CD14-positive monocyte (primary cell): ENCODE measurements around the gene PMM2. TPM values are rescaled to one million over a fixed set of nuclear protein-coding genes. Genes with fewer than 3 reads are reported as not detected.

Experiments used
- DNase-seq, 3 donors: peaks; one replicate each; pipeline ENCODE4 v3.0.0-alpha.2; 2011 to 2022
- H2AFZ ChIP-seq: 2 replicates; pipeline ENCODE4 v1.6.0; 2012; ENCODE audit warnings: mild to moderate bottlenecking, low read depth, low read length, inconsistent platforms; ENCODE audit not compliant: insufficient read depth, poor library complexity, severe bottlenecking
- H3K27ac ChIP-seq, 2 donors: 1 replicate in 1 of 2; 2 replicates in 1 of 2; pipeline ENCODE4 v1.5.1; 2012 to 2013; ENCODE audit warnings: low read length in 2 of 2, control low read depth in 1 of 2, inconsistent platforms in 1 of 2, low read depth in 1 of 2, mild to moderate bottlenecking in 1 of 2
- H3K27me3 ChIP-seq, 2 donors: one replicate each; pipeline versions ENCODE4 v1.6.0 to v1.6.1; 2011 to 2013; ENCODE audit warnings: low read length in 2 of 2; ENCODE audit not compliant: control insufficient read depth in 2 of 2, insufficient read depth in 2 of 2
- H3K36me3 ChIP-seq, 2 donors: replicated peaks in 1 of 2; 1 replicate in 1 of 2; 2 replicates in 1 of 2; pipeline versions ENCODE4 v1.5.1 to v1.6.1; 2012 to 2013; ENCODE audit warnings: low read length in 2 of 2, control low read depth in 1 of 2, inconsistent platforms in 1 of 2, mild to moderate bottlenecking in 1 of 2; ENCODE audit not compliant: insufficient read depth in 2 of 2, control insufficient read depth in 1 of 2
- H3K4me1 ChIP-seq, 2 donors: 1 replicate in 1 of 2; 2 replicates in 1 of 2; pipeline versions ENCODE4 v1.5.1 to v1.6.1; 2012 to 2013; ENCODE audit warnings: low read length in 2 of 2, control low read depth in 1 of 2, inconsistent platforms in 1 of 2, mild to moderate bottlenecking in 1 of 2, moderate library complexity in 1 of 2; ENCODE audit not compliant: insufficient read depth in 2 of 2, control insufficient read depth in 1 of 2
- H3K4me2 ChIP-seq: replicated peaks from 2 replicates; pipeline ENCODE3; 2012; ENCODE audit warnings: low read length, moderate library complexity, mild to moderate bottlenecking; ENCODE audit not compliant: poor library complexity, severe bottlenecking; ENCODE audit errors: extremely low read depth
- H3K4me3 ChIP-seq, 3 experiments: fragments of 200-600 bp in 1 of 3; sonication (generic) in 1 of 3; replicated peaks in 1 of 3; 1 replicate in 2 of 3; 2 replicates in 1 of 3; pipeline ENCODE4 v1.5.1; 2011 to 2013; ENCODE audit warnings: low read length in 3 of 3, mild to moderate bottlenecking in 3 of 3, control low read depth in 2 of 3, low read depth in 2 of 3, inconsistent platforms in 1 of 3, moderate library complexity in 1 of 3
- H3K79me2 ChIP-seq: 2 replicates; pipeline ENCODE4 v1.6.0; 2012; ENCODE audit warnings: mild to moderate bottlenecking, control low read depth, inconsistent platforms, low read length, moderate library complexity; ENCODE audit not compliant: insufficient read depth
- H3K9ac ChIP-seq: 2 replicates; pipeline ENCODE4 v1.6.0; 2017; ENCODE audit warnings: low read length, mild to moderate bottlenecking; ENCODE audit not compliant: insufficient read depth, poor library complexity, severe bottlenecking
- H3K9me3 ChIP-seq, 2 donors: replicated peaks in 1 of 2; 1 replicate in 1 of 2; 2 replicates in 1 of 2; pipeline versions ENCODE4 v1.5.1 to v1.6.1; 2012 to 2013; ENCODE audit warnings: low read length in 2 of 2, control low read depth in 1 of 2; ENCODE audit not compliant: control insufficient read depth in 1 of 2, insufficient read depth in 1 of 2
- H4K20me1 ChIP-seq: 2 replicates; pipeline ENCODE4 v1.6.0; 2012; ENCODE audit warnings: mild to moderate bottlenecking, low read length, control low read depth, moderate library complexity; ENCODE audit not compliant: insufficient read depth
- H3K27ac Mint-ChIP-seq, 7 donors: one replicate each; pipeline ENCODE4 v1.8.0; 2020; ENCODE audit warnings: mild to moderate bottlenecking in 7 of 7, mixed read lengths in 7 of 7, moderate library complexity in 6 of 7, inconsistent platforms in 2 of 7
- H3K27me3 Mint-ChIP-seq, 3 donors: one replicate each; pipeline ENCODE4 v1.8.0; 2021 to 2022; ENCODE audit warnings: low read depth in 3 of 3, mild to moderate bottlenecking in 3 of 3, mixed read lengths in 3 of 3, moderate library complexity in 3 of 3, inconsistent platforms in 1 of 3
- H3K36me3 Mint-ChIP-seq, 2 donors: one replicate each; pipeline ENCODE4 v1.8.0; 2020; ENCODE audit warnings: mixed read lengths in 2 of 2, inconsistent platforms in 1 of 2, mild to moderate bottlenecking in 1 of 2
- H3K4me1 Mint-ChIP-seq: one replicate; pipeline ENCODE4 v1.8.0; 2020; ENCODE audit warnings: mild to moderate bottlenecking, mixed read lengths
- H3K4me3 Mint-ChIP-seq, 2 donors: one replicate each; pipeline ENCODE4 v1.8.0; 2020; ENCODE audit warnings: mild to moderate bottlenecking in 2 of 2, mixed read lengths in 2 of 2, moderate library complexity in 1 of 2
- H3K9me3 Mint-ChIP-seq, 7 donors: one replicate each; pipeline ENCODE4 v1.8.0; 2020 to 2022; ENCODE audit warnings: mixed read lengths in 7 of 7, mild to moderate bottlenecking in 6 of 7, moderate library complexity in 6 of 7, inconsistent platforms in 2 of 7
- CTCF ChIP-seq: fragments of 200-600 bp; IDR thresholded peaks from one replicate; pipeline ENCODE4 v1.8.0; 2022; ENCODE audit warnings: antibody characterized with exemption, mild to moderate bottlenecking
- WGBS: methylation state at CpG from one replicate; pipeline ENCODE4 v1.1.5; 2013; ENCODE audit warnings: missing lambda C conversion rate; ENCODE audit not compliant: insufficient coverage; 5-methylcytosine and 5-hydroxymethylcytosine counted together
- intact Hi-C, 2 donors: fragments of 100-400 bp; cut with micrococcal nuclease; formaldehyde crosslinking; loops; one replicate each; pipeline versions ENCODE4 v1.15.0 to v1.15.1; 2023
- polyA plus RNA-seq, 3 donors: library from polyadenylated mRNA; depleted of rRNA in 1 of 3; unstranded in 2 of 3; stranded (reverse) in 1 of 3; fragments of 300-500 nt in 2 of 3; fragments of >200 nt in 1 of 3; fragmentation: Illumina TruSeq in 2 of 3; gene quantifications; 1 replicate in 2 of 3; 2 replicates in 1 of 3; pipeline ENCODE4 v1.2.3, GENCODE V29; 2012 to 2021

Gene PMM2
- polyA plus RNA-seq, 3 donors: 15.2 to 22.9 (median 17.8) TPM

- Histone ChIP-seq H3K4me3 (no peak overlapping the region), H3K9ac (no peak overlapping the region), H3K9me3 (no peaks in the 10 kb centered on the region), H3K36me3 (peaks cover 32 to 43% of the 10 kb centered on the region in 2 donors), H3K79me2 (no peaks in the 10 kb centered on the region), H3K4me2 (no peak overlapping the region), H3K4me1 (no peaks in the 10 kb centered on the region), H4K20me1 (peaks cover 76% of the 10 kb centered on the region), H2AFZ (no peak overlapping the region), H3K27ac (no peak overlapping the region), H3K27me3 (peaks cover 0 to 14% of the 10 kb centered on the region in 2 donors)
- DNase-seq: no peak
- Mint-ChIP-seq H3K36me3 (peaks cover 39 to 41% of the 10 kb centered on the region in 2 donors), H3K27me3 (peaks cover 21 to 25% (median 24%) of the 10 kb centered on the region in 3 donors), H3K27ac (no peak overlapping the region), H3K4me1 (peaks cover 9% of the 10 kb centered on the region), H3K9me3 (no peaks in the 10 kb centered on the region), H3K4me3 (no peak overlapping the region)
- intact Hi-C loops: loop anchor here in 1 of 2 donors (10.0 kb wide), 1 partner anchor 253 kb away; no protein-coding TSS in a partner anchor
- WGBS: 83% methylated on average over 16 of the region's 16 CpGs
- no peak for TF ChIP-seq CTCF
Measured at GRCh38 chr16:8887952-8888560, 90.4 kb downstream of the PMM2 start.

GRCh38 chr16:8888951-8889892, 91.6 kb downstream of the PMM2 start:
- Mint-ChIP-seq H3K27me3 (peaks cover 20 to 25% (median 24%) of the 10 kb centered on the region in 3 donors), H3K36me3 (peaks cover 50 to 52% of the 10 kb centered on the region in 2 donors), H3K9me3 (no peaks in the 10 kb centered on the region), H3K4me3 (no peak overlapping the region), H3K4me1 (peaks cover 9% of the 10 kb centered on the region), H3K27ac (no peak overlapping the region)
- Histone ChIP-seq H3K4me2 (no peak overlapping the region), H3K4me1 (no peaks in the 10 kb centered on the region), H3K4me3 (no peak overlapping the region), H3K9ac (no peak overlapping the region), H3K9me3 (no peaks in the 10 kb centered on the region), H3K36me3 (peaks cover 44 to 54% of the 10 kb centered on the region in 2 donors), H2AFZ (no peak overlapping the region), H3K27me3 (peaks cover 0 to 14% of the 10 kb centered on the region in 2 donors), H3K27ac (no peak overlapping the region), H4K20me1 (peaks cover 88% of the 10 kb centered on the region), H3K79me2 (no peaks in the 10 kb centered on the region)
- TF ChIP-seq CTCF: no peak
- no peak for DNase-seq
- 94% methylated on average over 19 of the region's 23 CpGs for WGBS
- intact Hi-C loops: loop anchor here in 1 of 2 donors (10.0 kb wide), 1 partner anchor 254 kb away; no protein-coding TSS in a partner anchor
